ENCODE measurements around the gene MGP.

MGP gene

GRCh38 chr12:14849661-14850060 is 36.0 kb downstream of the MGP start:
- DNase-seq (ENCODE audit: low spot score), result no peak
- no peaks in the 10 kb centered on the region for H3K36me3 ChIP-seq (ENCODE audit: low read depth)
- H3K4me1 ChIP-seq (ENCODE audit: insufficient read depth, poor library complexity, severe bottlenecking), result no peaks in the 10 kb centered on the region
- TF ChIP-seq, protein P1, sequence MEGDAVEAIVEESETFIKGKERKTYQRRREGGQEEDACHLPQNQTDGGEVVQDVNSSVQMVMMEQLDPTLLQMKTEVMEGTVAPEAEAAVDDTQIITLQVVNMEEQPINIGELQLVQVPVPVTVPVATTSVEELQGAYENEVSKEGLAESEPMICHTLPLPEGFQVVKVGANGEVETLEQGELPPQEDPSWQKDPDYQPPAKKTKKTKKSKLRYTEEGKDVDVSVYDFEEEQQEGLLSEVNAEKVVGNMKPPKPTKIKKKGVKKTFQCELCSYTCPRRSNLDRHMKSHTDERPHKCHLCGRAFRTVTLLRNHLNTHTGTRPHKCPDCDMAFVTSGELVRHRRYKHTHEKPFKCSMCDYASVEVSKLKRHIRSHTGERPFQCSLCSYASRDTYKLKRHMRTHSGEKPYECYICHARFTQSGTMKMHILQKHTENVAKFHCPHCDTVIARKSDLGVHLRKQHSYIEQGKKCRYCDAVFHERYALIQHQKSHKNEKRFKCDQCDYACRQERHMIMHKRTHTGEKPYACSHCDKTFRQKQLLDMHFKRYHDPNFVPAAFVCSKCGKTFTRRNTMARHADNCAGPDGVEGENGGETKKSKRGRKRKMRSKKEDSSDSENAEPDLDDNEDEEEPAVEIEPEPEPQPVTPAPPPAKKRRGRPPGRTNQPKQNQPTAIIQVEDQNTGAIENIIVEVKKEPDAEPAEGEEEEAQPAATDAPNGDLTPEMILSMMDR (IDR thresholded peaks at IDR 0.05; ENCODE audit: poor library complexity, severe bottlenecking), result no peak
- H3K4me3 ChIP-seq (ENCODE audit: severe bottlenecking), result no peak overlapping the region
- no peaks in the 10 kb centered on the region for H3K27me3 ChIP-seq (ENCODE audit: insufficient read depth, poor library complexity, severe bottlenecking)
- H3K27ac ChIP-seq (ENCODE audit: poor library complexity, severe bottlenecking), result no peak overlapping the region
- ATAC-seq (ENCODE audit: low read depth), result no peak
- no peaks in the 10 kb centered on the region for H3K9me3 ChIP-seq (ENCODE audit: severe bottlenecking)

- no peak for DNase-seq (ENCODE audit: low spot score)
- TF ChIP-seq, protein P1 (IDR thresholded peaks at IDR 0.05; ENCODE audit: poor library complexity, severe bottlenecking), result no peak
Measured at GRCh38 chr12:14846876-14847580, 38.6 kb downstream of the MGP start.

DNA sequence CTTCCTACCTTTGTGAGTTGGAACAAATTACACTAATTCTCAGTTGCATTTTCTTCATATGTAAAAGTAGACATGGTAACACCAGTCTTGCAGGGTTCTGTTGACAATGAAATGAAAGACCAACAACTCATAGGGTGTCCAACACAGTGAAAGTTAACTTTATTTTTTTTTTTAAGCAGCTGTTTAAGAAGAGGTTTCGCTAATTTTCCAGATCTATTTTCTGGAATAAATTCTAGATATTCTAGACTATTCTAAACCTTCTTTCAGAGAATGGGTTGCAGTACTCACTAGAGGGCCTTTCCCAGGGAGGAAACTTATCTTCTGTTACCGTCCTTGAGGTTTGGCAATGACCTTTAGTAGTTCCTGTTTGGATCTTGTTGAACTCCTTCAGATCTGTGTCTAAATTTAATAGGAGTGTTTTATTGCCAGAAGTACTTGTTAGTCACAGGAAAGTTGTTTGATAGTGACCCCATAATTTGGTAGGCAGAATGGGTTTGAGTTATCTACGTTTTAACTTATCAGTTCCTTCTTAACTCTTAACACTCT is 39.5 kb downstream of the MGP start:
- no peak for DNase-seq (ENCODE audit: low spot score)

More at GRCh38 chr12:14846876-14847580, 38.6 kb downstream of the MGP start:
- Histone ChIP-seq H3K4me1 (ENCODE audit: insufficient read depth, poor library complexity, severe bottlenecking) (no peaks in the 10 kb centered on the region), H3K9me3 (ENCODE audit: severe bottlenecking) (no peaks in the 10 kb centered on the region), H3K27me3 (ENCODE audit: insufficient read depth, poor library complexity, severe bottlenecking) (no peaks in the 10 kb centered on the region), H3K27ac (ENCODE audit: poor library complexity, severe bottlenecking) (no peak overlapping the region), H3K4me3 (ENCODE audit: severe bottlenecking) (no peak overlapping the region), H3K36me3 (ENCODE audit: low read depth) (no peaks in the 10 kb centered on the region)
- no peak for ATAC-seq (ENCODE audit: low read depth)

GRCh38 chr12:14845350-14845750 is 40.3 kb downstream of the MGP start:
- Histone ChIP-seq H3K9me3 (ENCODE audit: severe bottlenecking) (no peaks in the 10 kb centered on the region), H3K27me3 (ENCODE audit: insufficient read depth, poor library complexity, severe bottlenecking) (no peaks in the 10 kb centered on the region), H3K27ac (ENCODE audit: poor library complexity, severe bottlenecking) (no peak overlapping the region), H3K36me3 (ENCODE audit: low read depth) (no peaks in the 10 kb centered on the region), H3K4me1 (ENCODE audit: insufficient read depth, poor library complexity, severe bottlenecking) (no peaks in the 10 kb centered on the region), H3K4me3 (ENCODE audit: severe bottlenecking) (no peak overlapping the region)
- no peak for DNase-seq (ENCODE audit: low spot score)
- peak; percentile 36; the same call in 2 of the 3 replicates for ATAC-seq (ENCODE audit: low read depth)
- TF ChIP-seq, protein P1 (IDR thresholded peaks at IDR 0.05; ENCODE audit: poor library complexity, severe bottlenecking), result peak; percentile 60

More for the DNA sequence above, 39.5 kb downstream of the MGP start:
- H3K27me3 ChIP-seq (ENCODE audit: insufficient read depth, poor library complexity, severe bottlenecking), result no peaks in the 10 kb centered on the region
- H3K27ac ChIP-seq (ENCODE audit: poor library complexity, severe bottlenecking), result no peak overlapping the region
- TF ChIP-seq, protein P1 (IDR thresholded peaks at IDR 0.05; ENCODE audit: poor library complexity, severe bottlenecking), result no peak
- ATAC-seq (ENCODE audit: low read depth), result no peak
- H3K4me1 ChIP-seq (ENCODE audit: insufficient read depth, poor library complexity, severe bottlenecking), result no peaks in the 10 kb centered on the region
- H3K36me3 ChIP-seq (ENCODE audit: low read depth), result no peaks in the 10 kb centered on the region
- H3K4me3 ChIP-seq (ENCODE audit: severe bottlenecking), result no peak overlapping the region
- H3K9me3 ChIP-seq (ENCODE audit: severe bottlenecking), result no peaks in the 10 kb centered on the region

- no peaks in the 10 kb centered on the region for H3K9me3 ChIP-seq (ENCODE audit: severe bottlenecking)
- no peak overlapping the region for H3K4me3 ChIP-seq (ENCODE audit: severe bottlenecking)
- no peaks in the 10 kb centered on the region for H3K4me1 ChIP-seq (ENCODE audit: insufficient read depth, poor library complexity, severe bottlenecking)
- no peaks in the 10 kb centered on the region for H3K27me3 ChIP-seq (ENCODE audit: insufficient read depth, poor library complexity, severe bottlenecking)
- TF ChIP-seq, protein P1 (IDR thresholded peaks at IDR 0.05; ENCODE audit: poor library complexity, severe bottlenecking), result no peak
- DNase-seq (ENCODE audit: low spot score) (no peak), ATAC-seq (ENCODE audit: low read depth) (no peak)
- H3K27ac ChIP-seq (ENCODE audit: poor library complexity, severe bottlenecking), result no peak overlapping the region
- H3K36me3 ChIP-seq (ENCODE audit: low read depth), result no peaks in the 10 kb centered on the region
Measured at GRCh38 chr12:14844401-14844800, 41.3 kb downstream of the MGP start.

Measured in RWPE2 (cell line).